WTC11 (cell line): ENCODE results near the gene FAM9B. TPM values are rescaled to one million over a fixed set of nuclear protein-coding genes. Genes with fewer than 3 reads are reported as not detected.

Experiments
- ATAC-seq: fragments of 200-7000 bp; cut with Tn5 transposase; 2 replicates; pipeline ENCODE4 v1.10.0; 2021; ENCODE audit warnings: mild to moderate bottlenecking, moderate library complexity
- CTCF ChIA-PET: fragments of 300-600 bp; sonication (Branson Sonifier 250); formaldehyde crosslinking; loops from one replicate; lab custom pipeline; 2021; ENCODE audit warnings: antibody characterized with exemption; lab: Charles Lee
- POLR2A ChIA-PET: fragments of 350-600 bp; sonication (Branson Sonifier 250); formaldehyde crosslinking; loops from one replicate; lab custom pipeline; 2021; ENCODE audit warnings: antibody characterized with exemption; lab: Charles Lee
- DNase-seq: peaks from one replicate; pipeline ENCODE4 v3.0.0; 2021; ENCODE audit warnings: low spot score
- H3K27ac Mint-ChIP-seq: 2 replicates; pipeline ENCODE4 v1.8.0; 2021; ENCODE audit warnings: mixed read lengths
- H3K27me3 Mint-ChIP-seq: 2 replicates; pipeline ENCODE4 v1.8.0; 2021; ENCODE audit warnings: low read depth, mild to moderate bottlenecking, moderate library complexity, mixed read lengths
- H3K36me3 Mint-ChIP-seq: 2 replicates; pipeline ENCODE4 v1.8.0; 2021; ENCODE audit warnings: mixed read lengths
- H3K4me1 Mint-ChIP-seq: 2 replicates; pipeline ENCODE4 v1.8.0; 2022; ENCODE audit warnings: mixed read lengths
- H3K4me3 Mint-ChIP-seq: 2 replicates; pipeline ENCODE4 v1.8.0; 2021; ENCODE audit warnings: mild to moderate bottlenecking, moderate library complexity, mixed read lengths
- H3K9me3 Mint-ChIP-seq: 2 replicates; pipeline ENCODE4 v1.8.0; 2021; ENCODE audit warnings: mixed read lengths
- AFF4 ChIP-seq: sonication (generic); formaldehyde crosslinking; IDR thresholded peaks from 2 replicates; pipeline ENCODE4 v1.8.1; 2023; ENCODE audit warnings: mild to moderate bottlenecking, missing genetic modification reagents, borderline replicate concordance
- ATF1 ChIP-seq: sonication (generic); formaldehyde crosslinking; IDR thresholded peaks from 2 replicates; pipeline ENCODE4 v1.8.1; 2023; ENCODE audit warnings: mild to moderate bottlenecking, moderate library complexity, missing genetic modification reagents
- ELF4 ChIP-seq: sonication (generic); formaldehyde crosslinking; IDR thresholded peaks from 2 replicates; pipeline ENCODE4 v1.8.1; 2022; ENCODE audit warnings: low read depth, mild to moderate bottlenecking, moderate library complexity, missing genetic modification reagents
- EMX1 ChIP-seq: fragments of 250-450 bp; sonication (Bioruptor Pico); IDR thresholded peaks from 2 replicates; pipeline ENCODE4 v1.8.0; 2021; ENCODE audit warnings: mild to moderate bottlenecking
- ESRRA ChIP-seq: sonication (generic); formaldehyde crosslinking; IDR thresholded peaks from 2 replicates; pipeline ENCODE4 v1.8.1; 2022; ENCODE audit warnings: mild to moderate bottlenecking, missing genetic modification reagents, borderline replicate concordance
- FOXJ3 ChIP-seq: sonication (generic); formaldehyde crosslinking; IDR thresholded peaks from 2 replicates; pipeline ENCODE4 v1.9.0; 2021; ENCODE audit warnings: missing genetic modification reagents, mild to moderate bottlenecking, borderline replicate concordance
- FOXK1 ChIP-seq: sonication (generic); formaldehyde crosslinking; IDR thresholded peaks from 2 replicates; pipeline ENCODE4 v1.8.0; 2022; ENCODE audit warnings: mild to moderate bottlenecking, moderate library complexity, missing genetic modification reagents
- FOXP1 ChIP-seq: sonication (generic); formaldehyde crosslinking; IDR thresholded peaks from 2 replicates; pipeline ENCODE4 v1.8.0; 2022; ENCODE audit warnings: missing genetic modification reagents, mild to moderate bottlenecking, moderate library complexity, borderline replicate concordance
- MLX ChIP-seq: sonication (generic); formaldehyde crosslinking; IDR thresholded peaks from 2 replicates; pipeline ENCODE4 v1.8.1; 2023; ENCODE audit warnings: mild to moderate bottlenecking, missing genetic modification reagents, moderate library complexity
- NR1H2 ChIP-seq: sonication (generic); formaldehyde crosslinking; IDR thresholded peaks from 2 replicates; pipeline ENCODE4 v1.9.0; 2021; ENCODE audit warnings: mild to moderate bottlenecking, moderate library complexity, missing genetic modification reagents
- NR3C1 ChIP-seq: sonication (generic); formaldehyde crosslinking; conservative IDR thresholded peaks from 2 replicates; pipeline ENCODE4 v1.8.1; 2023; ENCODE audit warnings: low read depth, mild to moderate bottlenecking, missing genetic modification reagents
- OVOL2 ChIP-seq: fragments of 250-450 bp; sonication (Bioruptor Pico); IDR thresholded peaks from 2 replicates; pipeline ENCODE4 v1.9.0; 2021; ENCODE audit warnings: mild to moderate bottlenecking, borderline replicate concordance
- RORB ChIP-seq: fragments of 250-450 bp; sonication (Bioruptor Pico); IDR thresholded peaks from 2 replicates; pipeline ENCODE4 v1.9.0; 2021; ENCODE audit warnings: mild to moderate bottlenecking
- SMAD3 ChIP-seq: sonication (generic); formaldehyde crosslinking; IDR thresholded peaks from 2 replicates; pipeline ENCODE4 v1.8.0; 2022; ENCODE audit warnings: missing genetic modification reagents, mild to moderate bottlenecking, borderline replicate concordance
- SOX15 ChIP-seq: fragments of 250-450 bp; sonication (Bioruptor Pico); IDR thresholded peaks from 2 replicates; pipeline ENCODE4 v1.9.0; 2021; ENCODE audit warnings: mild to moderate bottlenecking
- TEAD4 ChIP-seq: sonication (generic); formaldehyde crosslinking; IDR thresholded peaks from 2 replicates; pipeline ENCODE4 v1.8.0; 2022; ENCODE audit warnings: mild to moderate bottlenecking, missing genetic modification reagents
- TP53 ChIP-seq: sonication (generic); formaldehyde crosslinking; IDR thresholded peaks from 2 replicates; pipeline ENCODE4 v1.8.1; 2023; ENCODE audit warnings: mild to moderate bottlenecking, missing genetic modification reagents
- USF1 ChIP-seq: sonication (generic); formaldehyde crosslinking; IDR thresholded peaks from 2 replicates; pipeline ENCODE4 v1.8.0; 2022; ENCODE audit warnings: mild to moderate bottlenecking, missing genetic modification reagents
- ZNF121 ChIP-seq: sonication (generic); formaldehyde crosslinking; IDR thresholded peaks from 2 replicates; pipeline ENCODE4 v1.8.0; 2023; ENCODE audit warnings: missing genetic modification reagents
- ZNF232 ChIP-seq: sonication (generic); formaldehyde crosslinking; IDR thresholded peaks from 2 replicates; pipeline ENCODE4 v1.8.0; 2022; ENCODE audit warnings: mild to moderate bottlenecking, missing genetic modification reagents
- ZNF263 ChIP-seq: sonication (generic); formaldehyde crosslinking; IDR thresholded peaks from 2 replicates; pipeline ENCODE4 v1.8.1; 2022; ENCODE audit warnings: low read depth, mild to moderate bottlenecking, moderate library complexity, missing genetic modification reagents
- total RNA-seq: library from RNA; stranded (reverse); gene quantifications from 3 replicates; pipeline ENCODE4 v1.2.3, GENCODE V29; 2021
- TF ChIP-seq, protein P1 (sequence below): sonication (generic); formaldehyde crosslinking; IDR thresholded peaks from 2 replicates; pipeline ENCODE4 v1.8.0; 2022; ENCODE audit warnings: mild to moderate bottlenecking, missing genetic modification reagents

The FAM9B gene
- total RNA-seq, 1 experiment from 2014 or later = not detected

DNA sequence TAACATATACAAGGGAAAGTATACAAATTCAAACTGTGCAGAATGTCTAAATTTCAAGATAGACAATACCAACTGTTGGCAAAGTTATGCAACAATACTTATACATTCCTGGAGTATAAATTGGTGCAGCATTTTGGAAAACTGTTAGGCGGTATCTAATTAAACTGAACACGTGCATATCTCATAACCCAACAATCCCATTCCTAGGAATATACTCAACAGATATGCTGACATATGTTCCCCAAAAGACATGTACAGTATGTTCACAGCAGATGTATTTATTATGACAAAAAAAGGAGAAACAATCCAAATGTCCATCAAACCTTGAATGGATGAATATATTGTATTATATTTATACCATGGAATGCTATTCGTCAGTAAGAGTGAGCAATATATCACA lies 16.4 kb upstream of the FAM9B start:
- TF ChIP-seq RORB (CRISPR knock-in tag) (no peak), NR1H2 (CRISPR knock-in tag) (no peak), ATF1 (CRISPR knock-in tag) (no peak), MLX (no peak), EMX1 (CRISPR knock-in tag) (no peak), NR3C1 (CRISPR knock-in tag) (no peak), ZNF232 (no peak), OVOL2 (CRISPR knock-in tag) (no peak), ZNF263 (no peak), USF1 (CRISPR knock-in tag) (no peak), ESRRA (CRISPR knock-in tag) (no peak), AFF4 (no peak)
- TF ChIP-seq, protein P1, sequence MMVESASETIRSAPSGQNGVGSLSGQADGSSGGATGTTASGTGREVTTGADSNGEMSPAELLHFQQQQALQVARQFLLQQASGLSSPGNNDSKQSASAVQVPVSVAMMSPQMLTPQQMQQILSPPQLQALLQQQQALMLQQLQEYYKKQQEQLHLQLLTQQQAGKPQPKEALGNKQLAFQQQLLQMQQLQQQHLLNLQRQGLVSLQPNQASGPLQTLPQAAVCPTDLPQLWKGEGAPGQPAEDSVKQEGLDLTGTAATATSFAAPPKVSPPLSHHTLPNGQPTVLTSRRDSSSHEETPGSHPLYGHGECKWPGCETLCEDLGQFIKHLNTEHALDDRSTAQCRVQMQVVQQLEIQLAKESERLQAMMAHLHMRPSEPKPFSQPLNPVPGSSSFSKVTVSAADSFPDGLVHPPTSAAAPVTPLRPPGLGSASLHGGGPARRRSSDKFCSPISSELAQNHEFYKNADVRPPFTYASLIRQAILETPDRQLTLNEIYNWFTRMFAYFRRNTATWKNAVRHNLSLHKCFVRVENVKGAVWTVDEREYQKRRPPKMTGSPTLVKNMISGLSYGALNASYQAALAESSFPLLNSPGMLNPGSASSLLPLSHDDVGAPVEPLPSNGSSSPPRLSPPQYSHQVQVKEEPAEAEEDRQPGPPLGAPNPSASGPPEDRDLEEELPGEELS = no peak
- TF ChIP-seq, all 79 proteins: peak for 0
- ChIA-PET POLR2A (no interaction called here), CTCF (no interaction called here)
- no peaks in the 10 kb centered on the region for H3K27me3 Mint-ChIP-seq
- no peaks in the 10 kb centered on the region for H3K9me3 Mint-ChIP-seq
- DNase-seq = no peak
- ATAC-seq = no peak
- no peak overlapping the region for H3K4me3 Mint-ChIP-seq
- no peaks in the 10 kb centered on the region for H3K4me1 Mint-ChIP-seq
- no peaks in the 10 kb centered on the region for H3K36me3 Mint-ChIP-seq
- no peak overlapping the region for H3K27ac Mint-ChIP-seq

DNA sequence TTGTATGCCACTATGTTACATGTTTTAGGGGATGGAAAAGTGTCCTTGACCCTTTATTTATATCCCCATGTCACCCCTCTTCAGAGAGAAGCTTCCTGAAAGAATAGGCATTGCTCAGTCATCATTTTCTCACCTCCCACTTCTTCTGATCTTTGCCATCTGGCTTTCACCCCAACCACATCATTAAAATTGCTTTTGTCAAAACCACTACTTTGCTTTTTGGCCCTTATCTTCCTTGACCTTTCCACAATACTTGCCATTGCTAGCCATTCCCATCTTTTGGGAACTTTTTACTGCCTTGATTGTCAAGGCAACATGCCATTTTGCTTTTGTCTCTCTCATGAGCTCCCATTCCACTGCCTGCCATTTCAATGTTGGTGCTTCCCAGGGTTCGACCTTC lies 14.9 kb upstream of the FAM9B start:
- DNase-seq (no peak), ATAC-seq (no peak)
- Mint-ChIP-seq H3K9me3 (no peaks in the 10 kb centered on the region), H3K36me3 (no peaks in the 10 kb centered on the region), H3K27me3 (no peaks in the 10 kb centered on the region), H3K27ac (no peak overlapping the region), H3K4me3 (no peak overlapping the region), H3K4me1 (no peaks in the 10 kb centered on the region)
- ChIA-PET CTCF (no interaction called here), POLR2A (no interaction called here)
- TF ChIP-seq TEAD4 (CRISPR knock-in tag) = no peak
- no peak for TF ChIP-seq ZNF121 (CRISPR knock-in tag)
- no peak for TF ChIP-seq FOXP1
- no peak for TF ChIP-seq FOXJ3 (CRISPR knock-in tag)
- TF ChIP-seq TP53 (CRISPR knock-in tag) = no peak
- TF ChIP-seq SMAD3 = no peak
- TF ChIP-seq ELF4 (CRISPR knock-in tag) = no peak
- TF ChIP-seq SOX15 = no peak
- TF ChIP-seq FOXK1 (CRISPR knock-in tag) = no peak
